C4-2B (cell line): ENCODE measurements around the gene FGFRL1.

Experiments
- CTCF ChIP-seq: fragments of 450-650 bp; conservative IDR thresholded peaks from 2 replicates; pipeline ENCODE4 v1.5.1; 2017; ENCODE audit warnings: mild to moderate bottlenecking
- ZFX ChIP-seq: fragments of 450-650 bp; IDR thresholded peaks from 2 replicates; pipeline ENCODE4 v1.6.1; 2017

- TF ChIP-seq CTCF (no peak), ZFX (no peak)
Measured at GRCh38 chr4:1023075-1023640, 11.7 kb downstream of the FGFRL1 start.
